ENCODE measurements around the gene ZMIZ1. TPM values are rescaled to one million over a fixed set of nuclear protein-coding genes. Genes with fewer than 3 reads are reported as not detected.

The ZMIZ1 gene
- total RNA-seq, 4 donors from 2014 or later = 58.1 to 87.4 (median 74.2) TPM

GRCh38 chr10:79022565-79023230 lies 46.1 kb upstream of the ZMIZ1 start:
- peak in 1 of 2 donors; percentile 76 for DNase-seq (ENCODE audit: low spot score in 2 of 2)
- no peak for TF ChIP-seq CTCF (IDR thresholded peaks at IDR 0.05)
- TF ChIP-seq POLR2A (IDR thresholded peaks at IDR 0.05) = no peak
- intact Hi-C loops (cut with DNase I; ENCODE audit: low total_unique reads) = no loop called here
- no peak overlapping the region for H3K4me3 ChIP-seq (ENCODE audit: low read depth, poor library complexity, severe bottlenecking)
- 72 to 82% methylated on average over 17 of the region's 17 CpGs for WGBS, 2 donors

- no peak overlapping the region for H3K4me3 ChIP-seq (ENCODE audit: low read depth, poor library complexity, severe bottlenecking)
- 66 to 80% methylated on average over 13 of the region's 13 CpGs for WGBS, 2 donors
- peak in 1 of 2 donors; percentile 86 for DNase-seq (ENCODE audit: low spot score in 2 of 2)
- TF ChIP-seq POLR2A (IDR thresholded peaks at IDR 0.05) (no peak), CTCF (IDR thresholded peaks at IDR 0.05) (no peak)
- intact Hi-C loops (cut with DNase I; ENCODE audit: low total_unique reads) = no loop called here
Observed at GRCh38 chr10:79023240-79024162, 45.3 kb upstream of the ZMIZ1 start.

GRCh38 chr10:79024296-79024695 lies 44.5 kb upstream of the ZMIZ1 start:
- intact Hi-C loops (cut with DNase I; ENCODE audit: low total_unique reads) = no loop called here
- no peak overlapping the region for H3K4me3 ChIP-seq (ENCODE audit: low read depth, poor library complexity, severe bottlenecking)
- TF ChIP-seq POLR2A (IDR thresholded peaks at IDR 0.05) = no peak
- no peak for TF ChIP-seq CTCF (IDR thresholded peaks at IDR 0.05)

GRCh38 chr10:79024720-79025198 lies 44.0 kb upstream of the ZMIZ1 start:
- WGBS, 2 donors = 88 to 92% methylated on average over 1 to 5 of the region's 5 CpGs
- intact Hi-C loops (cut with DNase I; ENCODE audit: low total_unique reads) = no loop called here
- TF ChIP-seq POLR2A (IDR thresholded peaks at IDR 0.05) (no peak), CTCF (IDR thresholded peaks at IDR 0.05) (no peak)
- no peak overlapping the region for H3K4me3 ChIP-seq (ENCODE audit: low read depth, poor library complexity, severe bottlenecking)
- DNase-seq (ENCODE audit: low spot score in 2 of 2) = peak in 1 of 2 donors; percentile 58

More at GRCh38 chr10:79024296-79024695, 44.5 kb upstream of the ZMIZ1 start:
- WGBS, 2 donors = 94 to 98% methylated on average over 6 of the region's 6 CpGs
- peak in 1 of 2 donors; percentile 72 for DNase-seq (ENCODE audit: low spot score in 2 of 2)

- WGBS, 2 donors = 59 to 78% methylated on average over 16 to 22 of the region's 22 CpGs
- intact Hi-C loops (cut with DNase I; ENCODE audit: low total_unique reads) = no loop called here
- no peak overlapping the region for H3K4me3 ChIP-seq (ENCODE audit: low read depth, poor library complexity, severe bottlenecking)
- TF ChIP-seq CTCF (IDR thresholded peaks at IDR 0.05) (no peak), POLR2A (IDR thresholded peaks at IDR 0.05) (no peak)
- peak in 1 of 2 donors; percentile 83 for DNase-seq (ENCODE audit: low spot score in 2 of 2)
Observed at GRCh38 chr10:79025199-79025832, 43.5 kb upstream of the ZMIZ1 start.

Data from lower leg skin (tissue), 4 donors.